Measurements from ENCODE around the gene WIPF3.

Gene WIPF3

DNA sequence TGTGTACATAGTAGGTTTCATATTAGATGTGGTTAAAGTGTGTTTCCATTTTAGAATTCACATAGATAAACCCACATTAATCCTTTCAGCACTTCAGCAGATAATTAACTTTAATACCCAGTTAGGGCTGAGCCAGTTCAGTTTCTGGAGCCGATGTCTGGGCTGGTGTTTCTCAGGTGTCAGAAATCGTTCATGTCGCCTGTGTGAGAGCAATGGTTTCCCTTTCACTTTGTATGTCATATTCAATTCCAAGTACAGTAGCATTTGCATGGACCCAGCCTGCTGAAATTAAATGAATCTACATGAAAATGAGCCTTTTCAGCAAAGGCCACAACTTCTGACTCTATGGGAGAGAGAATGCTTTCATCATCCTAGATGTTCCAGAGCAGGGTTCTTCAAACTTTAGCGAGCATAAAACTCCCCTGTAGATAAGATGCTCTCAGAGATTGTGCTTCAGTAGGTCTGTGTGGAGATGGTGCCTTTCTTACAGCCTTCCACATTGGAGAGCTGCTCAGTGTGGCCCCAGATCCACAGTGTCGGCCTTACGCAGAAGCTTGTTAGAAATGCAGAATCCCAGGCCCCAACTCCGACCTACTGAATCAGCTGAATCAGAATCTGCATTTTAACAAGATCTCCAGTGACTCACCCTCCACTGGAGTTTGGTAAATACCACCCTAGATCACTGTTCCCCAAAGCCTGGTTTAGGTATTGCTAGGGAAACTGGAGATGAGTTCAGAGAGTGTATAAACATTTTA is 19.6 kb downstream of the WIPF3 start:
- no peak for TF ChIP-seq CTCF (IDR thresholded peaks at IDR 0.05; ENCODE audit: low read depth, low read length)

DNA sequence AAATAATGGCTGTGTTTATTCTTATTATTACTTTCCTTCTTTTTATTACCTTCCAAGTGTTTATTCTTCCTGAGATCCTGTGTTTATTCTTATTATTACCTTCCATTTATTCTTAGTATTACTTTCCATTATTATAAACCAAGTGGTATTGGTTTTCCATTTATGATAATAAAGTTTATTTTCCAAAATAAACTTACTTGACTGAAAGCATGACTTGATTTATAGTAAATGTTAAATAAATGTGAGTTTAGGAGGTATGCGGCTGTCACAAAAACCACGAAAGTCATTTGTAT is 20.2 kb downstream of the WIPF3 start:
- TF ChIP-seq CTCF (IDR thresholded peaks at IDR 0.05; ENCODE audit: low read depth, low read length) = no peak
- no peak for DNase-seq (ENCODE audit: extremely low read depth, low read depth)

More for the DNA sequence above, 19.6 kb downstream of the WIPF3 start:
- DNase-seq (ENCODE audit: extremely low read depth, low read depth) = no peak

DNA sequence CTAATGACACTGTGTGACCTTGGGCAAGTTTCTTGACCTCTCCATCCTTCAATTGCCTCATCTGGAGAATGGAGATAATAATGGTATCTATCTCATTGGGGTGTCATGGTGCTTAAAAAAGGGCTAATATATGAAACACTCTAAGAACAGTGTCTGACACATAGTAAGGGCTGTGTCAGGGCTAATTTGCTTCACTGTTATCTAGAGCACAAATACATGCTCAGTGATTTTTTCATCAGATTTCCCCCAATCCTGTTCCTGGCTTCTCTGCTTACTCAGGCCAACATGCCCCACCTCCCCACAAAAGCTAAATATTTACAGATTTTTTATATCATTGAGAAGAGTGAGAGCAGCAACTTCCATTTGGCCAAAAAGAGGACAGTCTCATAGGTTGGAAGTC is 20.6 kb downstream of the WIPF3 start:
- no peak for TF ChIP-seq CTCF (IDR thresholded peaks at IDR 0.05; ENCODE audit: low read depth, low read length)
- DNase-seq (ENCODE audit: extremely low read depth, low read depth) = no peak

- DNase-seq (ENCODE audit: extremely low read depth, low read depth) = no peak
- no peak for TF ChIP-seq CTCF (IDR thresholded peaks at IDR 0.05; ENCODE audit: low read depth, low read length)
Observed at GRCh38 chr7:29831705-29832104, 25.4 kb downstream of the WIPF3 start.

DNA sequence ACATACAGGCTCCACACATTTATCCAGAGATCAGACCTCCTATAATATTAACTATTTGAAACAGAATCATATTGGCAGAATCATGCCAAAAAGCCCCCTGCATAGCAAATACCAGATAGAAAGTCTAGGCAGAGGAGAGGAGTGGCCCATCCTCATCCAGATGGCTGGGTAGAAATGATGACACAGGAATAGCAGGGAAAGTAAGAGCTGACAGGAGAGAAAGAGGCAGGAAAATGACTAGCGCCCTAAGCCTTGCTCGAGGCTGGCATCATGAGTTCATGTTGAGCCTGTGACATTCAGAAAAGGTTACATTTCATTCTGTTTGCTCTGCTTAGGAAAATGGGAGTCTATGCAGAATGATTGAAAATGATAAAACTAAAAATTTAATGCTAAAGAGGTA is 27.6 kb downstream of the WIPF3 start:
- TF ChIP-seq CTCF (IDR thresholded peaks at IDR 0.05; ENCODE audit: low read depth, low read length) = no peak
- DNase-seq (ENCODE audit: extremely low read depth, low read depth) = no peak

DNA sequence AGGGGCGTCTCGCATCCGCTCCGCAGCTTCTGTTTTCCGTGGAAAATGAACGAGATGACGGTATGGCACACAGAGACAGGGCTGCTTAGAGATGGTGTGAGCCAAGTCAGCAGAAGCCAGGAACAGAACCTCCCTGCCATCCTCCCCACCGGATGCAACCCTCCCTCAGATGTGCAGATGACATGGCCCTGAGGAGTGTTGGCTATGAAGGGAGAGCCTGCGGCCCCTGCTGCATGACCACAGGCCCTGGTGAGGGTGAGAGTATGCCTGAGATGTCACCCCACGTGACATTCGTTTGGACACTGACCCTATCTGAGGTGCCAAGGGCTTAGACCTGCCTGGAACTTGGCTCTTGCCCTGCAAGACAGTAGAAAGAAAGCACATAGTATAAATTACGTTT is 29.4 kb downstream of the WIPF3 start:
- DNase-seq (ENCODE audit: extremely low read depth, low read depth) = no peak
- TF ChIP-seq CTCF (IDR thresholded peaks at IDR 0.05; ENCODE audit: low read depth, low read length) = no peak

- DNase-seq (ENCODE audit: extremely low read depth, low read depth) = peak; percentile 14
- peak; percentile 2 for TF ChIP-seq CTCF (IDR thresholded peaks at IDR 0.05; ENCODE audit: low read depth, low read length)
Observed at GRCh38 chr7:29839302-29839701, 33.0 kb downstream of the WIPF3 start.

Measured in AG09319 (cell line).